K562 (cell line): ENCODE measurements around the gene ERMN. TPM values are rescaled to one million over a fixed set of nuclear protein-coding genes. Genes with fewer than 3 reads are reported as not detected.

ENCODE experiments used
- ATAC-seq: fragments of 200-7000 bp; cut with Tn5 transposase; 3 replicates; pipeline ENCODE4 v1.9.1; 2020; ENCODE audit warnings: moderate library complexity
- BruUV-seq: library from RNA; stranded (reverse); fragments of 400-500 nt; replicated peaks from 2 replicates; lab custom pipeline; 2021; lab: Mats Ljungman, UMichigan
- CTCF ChIA-PET: fragments of 300-600 bp; formaldehyde crosslinking; extraction: SDS; loops from one replicate; lab custom pipeline; 2021; ENCODE audit warnings: low intra/inter-chr PET ratio; lab: Yijun Ruan, JAX
- POLR2A ChIA-PET: fragments of 300-600, 350-650 bp; sonication (Branson Sonifier 250); formaldehyde crosslinking; extraction: SDS; loops from one replicate; lab custom pipeline; 2021; ENCODE audit warnings: antibody characterized with exemption, inconsistent platforms; lab: Yijun Ruan, JAX
- DNase-seq, 4 experiments: peaks; one replicate each; pipeline versions ENCODE4 v3.0.0 to v3.0.0-alpha.2; 2011 to 2018; ENCODE audit warnings: low spot score in 3 of 4, mixed read lengths in 3 of 4; ENCODE audit errors: extremely low read depth in 1 of 4
- FAIRE-seq: peaks from 2 replicates; lab custom pipeline; 2011; peaks lifted over from hg19 to GRCh38; lab: Jason Lieb, UNC
- H2AFZ ChIP-seq: 2 replicates; pipeline ENCODE4 v1.6.0; 2011; ENCODE audit warnings: low read depth, low read length, control low read depth, inconsistent platforms
- H3K27ac ChIP-seq: fragments of 200-600 bp; 3 replicates; pipeline ENCODE4 v1.8.0; 2011; ENCODE audit warnings: low read depth, mild to moderate bottlenecking, control low read depth, inconsistent platforms, low read length, moderate library complexity, mixed read lengths; ENCODE audit errors: extremely low read depth
- H3K27me3 ChIP-seq, 2 experiments: fragments of 300-600 bp in 1 of 2; 2 replicates in 1 of 2; 3 replicates in 1 of 2; pipeline versions ENCODE4 v1.6.0 to v1.8.0; 2011; ENCODE audit warnings: inconsistent platforms in 2 of 2, low read length in 2 of 2, mild to moderate bottlenecking in 1 of 2, mixed read lengths in 1 of 2, moderate library complexity in 1 of 2; ENCODE audit not compliant: control insufficient read depth in 2 of 2, insufficient read depth in 2 of 2
- H3K36me3 ChIP-seq: fragments of 300-600 bp; 3 replicates; pipeline ENCODE4 v1.8.0; 2011; ENCODE audit warnings: mild to moderate bottlenecking, low read length, inconsistent platforms; ENCODE audit not compliant: control insufficient read depth, insufficient read depth
- H3K4me1 ChIP-seq, 2 experiments: fragments of 200-600 bp in 1 of 2; replicated peaks in 1 of 2; 2 replicates in 1 of 2; 3 replicates in 1 of 2; pipeline versions ENCODE4 v1.5.1 to v1.8.0; 2011; ENCODE audit warnings: inconsistent platforms in 2 of 2, low read length in 2 of 2, mild to moderate bottlenecking in 1 of 2, mixed read lengths in 1 of 2, moderate library complexity in 1 of 2; ENCODE audit not compliant: control insufficient read depth in 2 of 2, insufficient read depth in 2 of 2
- H3K4me2 ChIP-seq: 2 replicates; pipeline ENCODE4 v1.6.1; 2011; ENCODE audit warnings: low read length, control low read depth, inconsistent platforms, mixed read lengths; ENCODE audit not compliant: insufficient read depth
- H3K4me3 ChIP-seq: fragments of 200-600 bp; sonication (generic), shearing (Covaris generic); 2 replicates; pipeline ENCODE4 v1.5.1; 2016; ENCODE audit warnings: control low read depth, inconsistent platforms
- H3K79me2 ChIP-seq: fragments of 200-600 bp; 3 replicates; pipeline ENCODE4 v1.8.0; 2011; ENCODE audit warnings: low read length, inconsistent platforms; ENCODE audit not compliant: control insufficient read depth, insufficient read depth
- H3K9ac ChIP-seq, 2 experiments: 2 replicates each; pipeline versions ENCODE4 v1.6.0 to v1.6.1; 2011; ENCODE audit warnings: low read depth in 2 of 2, low read length in 2 of 2, control low read depth in 1 of 2, inconsistent platforms in 1 of 2, mild to moderate bottlenecking in 1 of 2, mixed read lengths in 1 of 2; ENCODE audit not compliant: insufficient read depth in 1 of 2
- H3K9me1 ChIP-seq: one replicate; pipeline ENCODE4 v1.6.0; 2011; ENCODE audit warnings: inconsistent platforms, mild to moderate bottlenecking, low read length, moderate library complexity; ENCODE audit not compliant: control insufficient read depth, insufficient read depth
- H3K9me3 ChIP-seq: replicated peaks from 2 replicates; pipeline ENCODE4 v1.5.1; 2011; ENCODE audit warnings: low read depth, low read length, inconsistent platforms; ENCODE audit not compliant: control insufficient read depth, insufficient read depth
- H4K20me1 ChIP-seq: replicated peaks from 2 replicates; pipeline ENCODE4 v1.6.1; 2011; ENCODE audit warnings: low read length, inconsistent platforms, mixed read lengths; ENCODE audit not compliant: control insufficient read depth, insufficient read depth
- GABPB1 ChIP-seq: sonication (generic); formaldehyde crosslinking; IDR thresholded peaks from 2 replicates; pipeline ENCODE4 v1.8.0; 2022; ENCODE audit warnings: mild to moderate bottlenecking, missing genetic modification reagents
- HDAC1 ChIP-seq, 2 experiments: fragments of 450-650 bp; IDR thresholded peaks; 2 replicates each; pipeline ENCODE4 v1.6.1; 2016 to 2017; ENCODE audit warnings: inconsistent platforms in 1 of 2, mild to moderate bottlenecking in 1 of 2, moderate library complexity in 1 of 2
- HIVEP1 ChIP-seq: fragments of 250-450 bp; sonication (Bioruptor Pico); IDR thresholded peaks from 2 replicates; pipeline ENCODE4 v1.4.0; 2020; ENCODE audit warnings: mild to moderate bottlenecking
- SREBF2 ChIP-seq: sonication (generic); formaldehyde crosslinking; IDR thresholded peaks from 2 replicates; pipeline ENCODE4 v1.4.0; 2020; ENCODE audit warnings: mild to moderate bottlenecking, missing genetic modification reagents
- SRF ChIP-seq, 2 experiments: fragments of 250-450, 450-650 bp in 1 of 2; sonication (Bioruptor Pico) in 1 of 2; sonication (generic) in 1 of 2; formaldehyde crosslinking; IDR thresholded peaks; 2 replicates each; pipeline versions ENCODE4 v1.5.0 to v1.5.1; 2020 to 2022; ENCODE audit warnings: mild to moderate bottlenecking in 1 of 2, missing genetic modification reagents in 1 of 2
- TOE1 ChIP-seq, 2 experiments: fragments of 450-650 bp in 1 of 2; sonication (generic) in 1 of 2; formaldehyde crosslinking in 1 of 2; IDR thresholded peaks; 2 replicates each; pipeline versions ENCODE4 v1.7.1 to v1.8.0; 2016 to 2022; ENCODE audit warnings: borderline replicate concordance in 2 of 2, mild to moderate bottlenecking in 2 of 2, antibody characterized with exemption in 1 of 2, inconsistent platforms in 1 of 2, low read depth in 1 of 2, missing genetic modification reagents in 1 of 2, moderate library complexity in 1 of 2
- TRIM24 ChIP-seq, 2 experiments: fragments of 450-650 bp; IDR thresholded peaks; 2 replicates each; pipeline ENCODE4 v1.6.1; 2016
- USF1 ChIP-seq: sonication (generic); formaldehyde crosslinking; IDR thresholded peaks from 2 replicates; pipeline ENCODE4 v1.9.0; 2022; ENCODE audit warnings: mild to moderate bottlenecking, missing genetic modification reagents
- ZFP1 ChIP-seq: fragments of 450-650 bp; formaldehyde crosslinking; IDR thresholded peaks from 2 replicates; pipeline ENCODE4 v1.4.0; 2020; ENCODE audit warnings: mild to moderate bottlenecking, mixed read lengths
- ZKSCAN8 ChIP-seq: fragments of 200-800 bp; sonication (Bioruptor generic); IDR thresholded peaks from 2 replicates; pipeline ENCODE4 v1.6.1; 2016; ENCODE audit warnings: missing genetic modification characterization, missing compliant biosample characterization
- ZNF143 ChIP-seq: sonication (generic); formaldehyde crosslinking; IDR thresholded peaks from 2 replicates; pipeline ENCODE4 v1.9.0; 2022; ENCODE audit warnings: mild to moderate bottlenecking, missing genetic modification reagents
- ZNF311 ChIP-seq: fragments of 250-450 bp; sonication (Bioruptor Pico); IDR thresholded peaks from 2 replicates; pipeline ENCODE4 v1.4.0; 2020; ENCODE audit warnings: mild to moderate bottlenecking, moderate library complexity
- ZNF445 ChIP-seq: fragments of 250-450 bp; sonication (Bioruptor Pico); IDR thresholded peaks from 2 replicates; pipeline ENCODE4 v1.4.0; 2020; ENCODE audit warnings: low read depth, mild to moderate bottlenecking, moderate library complexity
- ZNF561 ChIP-seq: fragments of 450-650 bp; formaldehyde crosslinking; conservative IDR thresholded peaks from 2 replicates; pipeline ENCODE4 v1.4.0; 2020; ENCODE audit warnings: mild to moderate bottlenecking, moderate library complexity
- ZNF644 ChIP-seq: fragments of 200-800 bp; sonication (Bioruptor generic); IDR thresholded peaks from 2 replicates; pipeline ENCODE4 v1.6.1; 2016; ENCODE audit warnings: low read depth, missing genetic modification characterization, missing compliant biosample characterization
- WGBS: fragments of 100-300 bp; shearing (Covaris generic); methylation state at CpG from one replicate; pipeline ENCODE4 v1.1.6; 2016; ENCODE audit warnings: low coverage, mixed read lengths; ENCODE audit not compliant: insufficient coverage; ENCODE audit errors: missing lambda C conversion rate; 5-methylcytosine and 5-hydroxymethylcytosine counted together
- in situ Hi-C: fragments of 300-500 bp; cut with MboI; formaldehyde crosslinking; loops from 4 replicates; pipeline ENCODE4 v1.15.0; 2018; ENCODE audit warnings: inconsistent platforms, mixed read lengths
- intact Hi-C: fragments of 100-400 bp; cut with micrococcal nuclease; formaldehyde crosslinking; loops from 2 replicates; pipeline ENCODE4 v1.14.2; 2022
- polyA plus RNA-seq, 8 experiments: library from polyadenylated mRNA; depleted of rRNA in 4 of 8; stranded (reverse) in 5 of 8; unstranded in 3 of 8; fragments of >200 nt; fragmentation: Nextera tagmentation in 2 of 8; fragmentation: Illumina TruSeq in 1 of 8; extraction: Ambion mirVana in 2 of 8; extraction: Trizol in 1 of 8; gene quantifications; 2 replicates each; pipeline versions ENCODE4 v1.2.1 to v1.2.3, GENCODE V29; 2011 to 2014; ENCODE audit warnings: inconsistent platforms in 1 of 8, missing spikeins in 1 of 8
- total RNA-seq, 7 experiments: library from RNA; depleted of rRNA in 6 of 7; stranded (reverse); fragments of >200 nt in 6 of 7; fragmentation: Illumina TruSeq in 2 of 7; extraction: Trizol in 2 of 7; gene quantifications; 2 replicates each; pipeline versions ENCODE4 v1.2.1 to v1.2.3, GENCODE V29; 2011 to 2021; ENCODE audit warnings: low replicate concordance in 1 of 7
- TF ChIP-seq, protein P1 (sequence below): fragments of 250-450 bp; sonication (Bioruptor Pico); IDR thresholded peaks from 2 replicates; pipeline ENCODE4 v1.8.0; 2022; ENCODE audit warnings: inconsistent platforms, mild to moderate bottlenecking, moderate library complexity, borderline replicate concordance

The ERMN gene
- total and polyA plus RNA-seq, 9 of the 15 experiments (the other 6 are each of a cell fraction or from before 2014, with no cell fraction given): 0.03 to 0.11 (median 0.05) TPM; not detected in 3

DNA sequence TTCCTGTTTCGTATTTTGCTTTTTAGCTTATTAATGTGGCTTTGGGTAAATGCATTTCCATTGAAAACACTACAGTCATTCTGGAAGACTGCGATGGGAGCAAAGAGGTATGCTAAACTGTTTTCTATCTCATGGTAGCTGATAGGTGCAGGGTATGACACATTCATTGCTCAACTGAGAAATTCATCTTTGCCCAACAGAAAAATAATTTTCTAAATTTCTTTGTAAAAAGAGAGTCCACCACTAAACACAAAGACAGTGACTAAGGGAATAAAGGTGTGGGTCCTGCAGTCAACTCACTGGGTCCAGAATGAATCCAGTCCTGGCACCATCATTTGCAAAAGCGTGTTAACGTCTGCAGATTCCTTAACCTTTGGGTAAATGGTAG, 19.9 kb downstream of the ERMN start:
- no peak for DNase-seq
- intact Hi-C loops (no loop called here), in situ Hi-C loops (no loop called here)
- Histone ChIP-seq H3K9me1 (no peaks in the 10 kb centered on the region), H4K20me1 (no peaks in the 10 kb centered on the region), H3K4me2 (no peak overlapping the region), H3K36me3 (peaks cover 84% of the 10 kb centered on the region), H3K9ac (no peak overlapping the region), H3K79me2 (no peaks in the 10 kb centered on the region), H3K27ac (no peak overlapping the region), H3K27me3 (no peaks in the 10 kb centered on the region), H3K4me3 (no peak overlapping the region), H3K9me3 (no peaks in the 10 kb centered on the region), H2AFZ (no peak overlapping the region), H3K4me1 (peaks cover 0 to 17% of the 10 kb centered on the region in 2 experiments; a peak in 2 of 5 replicates)
- ChIA-PET POLR2A (interaction anchor here (0.6 to 2.1 kb wide), 4 partner anchors 8 to 48 kb away, joined by 3 to 8 read pairs (median 4); partner anchors contain the start of gene GALNT5), CTCF (no interaction called here)
- TF ChIP-seq, protein P1, sequence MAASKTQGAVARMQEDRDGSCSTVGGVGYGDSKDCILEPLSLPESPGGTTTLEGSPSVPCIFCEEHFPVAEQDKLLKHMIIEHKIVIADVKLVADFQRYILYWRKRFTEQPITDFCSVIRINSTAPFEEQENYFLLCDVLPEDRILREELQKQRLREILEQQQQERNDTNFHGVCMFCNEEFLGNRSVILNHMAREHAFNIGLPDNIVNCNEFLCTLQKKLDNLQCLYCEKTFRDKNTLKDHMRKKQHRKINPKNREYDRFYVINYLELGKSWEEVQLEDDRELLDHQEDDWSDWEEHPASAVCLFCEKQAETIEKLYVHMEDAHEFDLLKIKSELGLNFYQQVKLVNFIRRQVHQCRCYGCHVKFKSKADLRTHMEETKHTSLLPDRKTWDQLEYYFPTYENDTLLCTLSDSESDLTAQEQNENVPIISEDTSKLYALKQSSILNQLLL: no peak
- TF ChIP-seq ZNF143 (CRISPR knock-in tag) (no peak), ZNF445 (CRISPR knock-in tag) (no peak), ZNF561 (CRISPR knock-in tag) (no peak), HIVEP1 (no peak), ZNF311 (CRISPR knock-in tag) (no peak), ZNF644 (tag) (no peak), TRIM24 (IDR thresholded peaks at IDR 0.05) (no peak), SRF (CRISPR knock-in tag; IDR thresholded peaks at IDR 0.05) (no peak), GABPB1 (CRISPR knock-in tag) (no peak), USF1 (CRISPR knock-in tag) (no peak), ZFP1 (CRISPR knock-in tag) (no peak), HDAC1 (IDR thresholded peaks at IDR 0.05) (no peak), SREBF2 (CRISPR knock-in tag) (no peak), TOE1 (IDR thresholded peaks at IDR 0.05; ENCODE audit: borderline replicate concordance) (no peak), TOE1 (CRISPR knock-in tag; IDR thresholded peaks at IDR 0.05; ENCODE audit: borderline replicate concordance, low read depth) (no peak), ZKSCAN8 (CRISPR knock-in tag) (no peak)
- BruUV-seq: no TSS peak
- FAIRE-seq: no peak
- ATAC-seq: no peak
- WGBS: 98% methylated on average over 4 of the region's 4 CpGs
